ENCODE data around the gene LMO7.

DNA sequence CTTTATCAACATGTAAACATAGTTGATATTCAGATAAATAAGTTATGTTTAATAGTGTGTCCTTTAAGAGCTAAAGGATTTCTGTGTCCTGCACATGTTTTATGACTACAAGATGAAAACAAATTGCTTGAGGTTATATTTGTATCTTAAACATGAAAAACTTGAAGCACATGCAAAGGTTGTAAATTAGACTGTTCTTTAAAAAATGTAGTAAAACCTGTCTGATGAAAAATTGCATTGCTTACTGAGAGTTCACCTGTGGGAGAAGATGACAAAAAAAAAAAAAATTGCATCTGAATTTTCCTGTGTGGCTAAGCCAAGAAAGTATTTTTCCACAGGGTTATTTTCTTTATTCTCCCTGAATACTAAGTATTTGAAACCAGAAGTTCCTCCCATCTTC, 25.7 kb upstream of the LMO7 start:
- TF ChIP-seq, protein P1, sequence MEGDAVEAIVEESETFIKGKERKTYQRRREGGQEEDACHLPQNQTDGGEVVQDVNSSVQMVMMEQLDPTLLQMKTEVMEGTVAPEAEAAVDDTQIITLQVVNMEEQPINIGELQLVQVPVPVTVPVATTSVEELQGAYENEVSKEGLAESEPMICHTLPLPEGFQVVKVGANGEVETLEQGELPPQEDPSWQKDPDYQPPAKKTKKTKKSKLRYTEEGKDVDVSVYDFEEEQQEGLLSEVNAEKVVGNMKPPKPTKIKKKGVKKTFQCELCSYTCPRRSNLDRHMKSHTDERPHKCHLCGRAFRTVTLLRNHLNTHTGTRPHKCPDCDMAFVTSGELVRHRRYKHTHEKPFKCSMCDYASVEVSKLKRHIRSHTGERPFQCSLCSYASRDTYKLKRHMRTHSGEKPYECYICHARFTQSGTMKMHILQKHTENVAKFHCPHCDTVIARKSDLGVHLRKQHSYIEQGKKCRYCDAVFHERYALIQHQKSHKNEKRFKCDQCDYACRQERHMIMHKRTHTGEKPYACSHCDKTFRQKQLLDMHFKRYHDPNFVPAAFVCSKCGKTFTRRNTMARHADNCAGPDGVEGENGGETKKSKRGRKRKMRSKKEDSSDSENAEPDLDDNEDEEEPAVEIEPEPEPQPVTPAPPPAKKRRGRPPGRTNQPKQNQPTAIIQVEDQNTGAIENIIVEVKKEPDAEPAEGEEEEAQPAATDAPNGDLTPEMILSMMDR (IDR thresholded peaks at IDR 0.05; ENCODE audit: insufficient read depth, low read length): no peak
- TF ChIP-seq, protein P2, sequence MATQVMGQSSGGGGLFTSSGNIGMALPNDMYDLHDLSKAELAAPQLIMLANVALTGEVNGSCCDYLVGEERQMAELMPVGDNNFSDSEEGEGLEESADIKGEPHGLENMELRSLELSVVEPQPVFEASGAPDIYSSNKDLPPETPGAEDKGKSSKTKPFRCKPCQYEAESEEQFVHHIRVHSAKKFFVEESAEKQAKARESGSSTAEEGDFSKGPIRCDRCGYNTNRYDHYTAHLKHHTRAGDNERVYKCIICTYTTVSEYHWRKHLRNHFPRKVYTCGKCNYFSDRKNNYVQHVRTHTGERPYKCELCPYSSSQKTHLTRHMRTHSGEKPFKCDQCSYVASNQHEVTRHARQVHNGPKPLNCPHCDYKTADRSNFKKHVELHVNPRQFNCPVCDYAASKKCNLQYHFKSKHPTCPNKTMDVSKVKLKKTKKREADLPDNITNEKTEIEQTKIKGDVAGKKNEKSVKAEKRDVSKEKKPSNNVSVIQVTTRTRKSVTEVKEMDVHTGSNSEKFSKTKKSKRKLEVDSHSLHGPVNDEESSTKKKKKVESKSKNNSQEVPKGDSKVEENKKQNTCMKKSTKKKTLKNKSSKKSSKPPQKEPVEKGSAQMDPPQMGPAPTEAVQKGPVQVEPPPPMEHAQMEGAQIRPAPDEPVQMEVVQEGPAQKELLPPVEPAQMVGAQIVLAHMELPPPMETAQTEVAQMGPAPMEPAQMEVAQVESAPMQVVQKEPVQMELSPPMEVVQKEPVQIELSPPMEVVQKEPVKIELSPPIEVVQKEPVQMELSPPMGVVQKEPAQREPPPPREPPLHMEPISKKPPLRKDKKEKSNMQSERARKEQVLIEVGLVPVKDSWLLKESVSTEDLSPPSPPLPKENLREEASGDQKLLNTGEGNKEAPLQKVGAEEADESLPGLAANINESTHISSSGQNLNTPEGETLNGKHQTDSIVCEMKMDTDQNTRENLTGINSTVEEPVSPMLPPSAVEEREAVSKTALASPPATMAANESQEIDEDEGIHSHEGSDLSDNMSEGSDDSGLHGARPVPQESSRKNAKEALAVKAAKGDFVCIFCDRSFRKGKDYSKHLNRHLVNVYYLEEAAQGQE (IDR thresholded peaks at IDR 0.05; ENCODE audit: insufficient replicate concordance, low read depth): no peak
- TF ChIP-seq POLR2AphosphoS5 (IDR thresholded peaks at IDR 0.05; ENCODE audit: low read depth): no peak
